Uterus (tissue), 2 donors: ENCODE measurements around the gene PYGM.

Source experiments
- POLR2A ChIP-seq, 2 donors: fragments of 450-650 bp; IDR thresholded peaks; one replicate each; pipeline ENCODE4 v1.6.1; 2016; ENCODE audit warnings: antibody characterized with exemption in 2 of 2, mild to moderate bottlenecking in 1 of 2, moderate library complexity in 1 of 2
- TF ChIP-seq, protein P1 (sequence below), 4 experiments: fragments of 200-600 bp in 2 of 4; fragments of 450-650 bp in 2 of 4; sonication (generic) in 2 of 4; IDR thresholded peaks; one replicate each; pipeline ENCODE4 v1.5.1; 2016 to 2019; ENCODE audit warnings: antibody characterized with exemption in 4 of 4, mild to moderate bottlenecking in 2 of 4, moderate library complexity in 1 of 4

DNA sequence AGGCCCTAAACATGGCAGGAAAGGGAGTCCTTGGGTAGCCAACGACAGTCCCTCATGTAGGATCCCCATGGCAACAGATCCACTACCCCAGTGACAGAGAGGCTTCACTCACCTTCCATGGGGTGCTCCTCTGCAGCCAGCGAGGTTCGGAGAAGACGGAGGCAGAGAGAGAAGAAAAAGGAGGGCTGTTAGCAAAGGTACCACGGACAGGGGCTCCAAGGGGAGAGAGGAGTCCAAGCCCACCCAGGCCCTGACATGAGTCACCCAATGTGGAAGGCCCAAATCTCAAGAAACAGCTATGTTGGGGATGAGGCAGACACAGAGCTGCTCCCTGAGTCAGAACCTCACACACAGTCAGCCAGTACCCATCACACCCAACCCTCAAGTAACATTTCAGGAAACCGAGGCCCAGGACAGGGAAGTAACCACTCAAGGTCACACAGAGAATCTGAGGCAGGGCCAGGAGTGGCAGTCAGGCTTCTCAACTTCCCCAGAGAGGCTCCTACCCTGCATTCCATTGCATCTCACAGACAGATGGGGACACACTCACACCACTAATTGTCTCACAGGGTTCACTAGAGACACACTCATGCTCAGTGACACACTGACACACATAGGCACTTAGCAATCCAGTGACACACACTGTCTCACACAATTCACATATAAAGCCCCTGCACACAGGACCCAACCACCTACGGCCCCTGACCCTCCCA, 62.0 kb downstream of the PYGM start:
- no peak for TF ChIP-seq POLR2A (IDR thresholded peaks at IDR 0.05)
- TF ChIP-seq, protein P1, sequence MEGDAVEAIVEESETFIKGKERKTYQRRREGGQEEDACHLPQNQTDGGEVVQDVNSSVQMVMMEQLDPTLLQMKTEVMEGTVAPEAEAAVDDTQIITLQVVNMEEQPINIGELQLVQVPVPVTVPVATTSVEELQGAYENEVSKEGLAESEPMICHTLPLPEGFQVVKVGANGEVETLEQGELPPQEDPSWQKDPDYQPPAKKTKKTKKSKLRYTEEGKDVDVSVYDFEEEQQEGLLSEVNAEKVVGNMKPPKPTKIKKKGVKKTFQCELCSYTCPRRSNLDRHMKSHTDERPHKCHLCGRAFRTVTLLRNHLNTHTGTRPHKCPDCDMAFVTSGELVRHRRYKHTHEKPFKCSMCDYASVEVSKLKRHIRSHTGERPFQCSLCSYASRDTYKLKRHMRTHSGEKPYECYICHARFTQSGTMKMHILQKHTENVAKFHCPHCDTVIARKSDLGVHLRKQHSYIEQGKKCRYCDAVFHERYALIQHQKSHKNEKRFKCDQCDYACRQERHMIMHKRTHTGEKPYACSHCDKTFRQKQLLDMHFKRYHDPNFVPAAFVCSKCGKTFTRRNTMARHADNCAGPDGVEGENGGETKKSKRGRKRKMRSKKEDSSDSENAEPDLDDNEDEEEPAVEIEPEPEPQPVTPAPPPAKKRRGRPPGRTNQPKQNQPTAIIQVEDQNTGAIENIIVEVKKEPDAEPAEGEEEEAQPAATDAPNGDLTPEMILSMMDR (IDR thresholded peaks at IDR 0.05): no peak
